IPS-20b (cell line): Measurements from ENCODE around the gene XPOT.

ENCODE experiments used
- H3K27ac ChIP-seq: one replicate; pipeline ENCODE4 v1.5.1; 2013; ENCODE audit warnings: low read length
- H3K27me3 ChIP-seq: 2 replicates; pipeline ENCODE4 v1.6.1; 2013; ENCODE audit warnings: mild to moderate bottlenecking, low read length, inconsistent platforms; ENCODE audit not compliant: insufficient read depth
- H3K36me3 ChIP-seq: 2 replicates; pipeline ENCODE4 v1.6.1; 2013; ENCODE audit warnings: low read depth, mild to moderate bottlenecking, inconsistent platforms, low read length, moderate library complexity; ENCODE audit not compliant: insufficient read depth
- H3K4me1 ChIP-seq: 2 replicates; pipeline ENCODE4 v1.6.1; 2013; ENCODE audit warnings: mild to moderate bottlenecking, control low read depth, inconsistent platforms, low read length, moderate library complexity; ENCODE audit not compliant: insufficient read depth
- H3K4me3 ChIP-seq: 2 replicates; pipeline ENCODE4 v1.5.1; 2013; ENCODE audit warnings: mild to moderate bottlenecking, low read length, inconsistent platforms
- H3K9ac ChIP-seq: 2 replicates; pipeline ENCODE4 v1.6.1; 2013; ENCODE audit warnings: low read depth, mild to moderate bottlenecking, inconsistent platforms, low read length, moderate library complexity
- H3K9me3 ChIP-seq: 2 replicates; pipeline ENCODE4 v1.6.1; 2013; ENCODE audit warnings: mild to moderate bottlenecking, low read depth, low read length, inconsistent platforms; ENCODE audit not compliant: insufficient read depth

The XPOT gene

DNA sequence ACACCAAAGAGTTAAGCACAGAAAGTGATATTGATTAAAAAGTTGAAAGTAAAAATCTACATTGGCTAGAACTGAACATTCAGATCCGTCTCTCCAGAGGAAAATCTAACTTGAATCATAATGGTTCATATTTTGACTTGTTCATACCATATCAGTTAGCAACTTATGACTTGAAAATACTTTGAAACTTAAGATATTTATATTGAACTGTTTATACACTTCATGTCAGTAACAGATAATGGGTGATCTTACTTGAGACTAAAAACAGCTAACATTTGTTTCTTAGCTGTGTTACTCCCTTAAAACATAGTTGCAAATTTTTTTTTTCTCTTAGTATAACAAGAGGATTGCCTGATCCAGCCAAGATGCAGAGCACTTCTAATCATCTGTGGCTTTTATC, 51.3 kb downstream of the XPOT start:
- no peak overlapping the region for H3K9ac ChIP-seq
- peaks cover 41% of the 10 kb centered on the region for H3K36me3 ChIP-seq
- H3K27ac ChIP-seq = no peak overlapping the region
- no peaks in the 10 kb centered on the region for H3K9me3 ChIP-seq
- H3K4me3 ChIP-seq = no peak overlapping the region
- peaks cover 11% of the 10 kb centered on the region for H3K4me1 ChIP-seq
- H3K27me3 ChIP-seq = no peaks in the 10 kb centered on the region

DNA sequence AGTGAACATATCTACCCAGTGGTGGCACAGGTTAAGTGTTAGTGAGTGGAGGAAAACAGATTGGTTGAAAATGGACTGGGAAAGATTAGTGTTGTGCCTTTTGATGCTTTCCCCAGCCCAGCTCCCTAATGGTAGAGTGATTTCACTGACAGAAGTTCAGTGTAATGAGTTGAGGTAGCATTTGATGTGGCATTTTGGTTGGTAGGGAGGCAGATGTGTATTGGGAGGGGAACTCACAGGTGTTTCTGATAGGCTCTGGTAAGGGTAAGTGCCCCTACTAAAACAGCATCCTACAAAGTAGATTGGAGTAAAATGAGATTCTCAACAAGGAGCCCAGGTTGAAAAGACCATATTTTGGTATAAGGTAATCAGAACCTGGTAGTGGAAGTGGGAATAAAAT, 51.9 kb downstream of the XPOT start:
- H3K4me3 ChIP-seq = no peak overlapping the region
- H3K36me3 ChIP-seq = peaks cover 44% of the 10 kb centered on the region
- H3K4me1 ChIP-seq = peaks cover 8% of the 10 kb centered on the region
- H3K27me3 ChIP-seq = no peaks in the 10 kb centered on the region
- H3K27ac ChIP-seq = no peak overlapping the region
- H3K9ac ChIP-seq = no peak overlapping the region
- no peaks in the 10 kb centered on the region for H3K9me3 ChIP-seq

DNA sequence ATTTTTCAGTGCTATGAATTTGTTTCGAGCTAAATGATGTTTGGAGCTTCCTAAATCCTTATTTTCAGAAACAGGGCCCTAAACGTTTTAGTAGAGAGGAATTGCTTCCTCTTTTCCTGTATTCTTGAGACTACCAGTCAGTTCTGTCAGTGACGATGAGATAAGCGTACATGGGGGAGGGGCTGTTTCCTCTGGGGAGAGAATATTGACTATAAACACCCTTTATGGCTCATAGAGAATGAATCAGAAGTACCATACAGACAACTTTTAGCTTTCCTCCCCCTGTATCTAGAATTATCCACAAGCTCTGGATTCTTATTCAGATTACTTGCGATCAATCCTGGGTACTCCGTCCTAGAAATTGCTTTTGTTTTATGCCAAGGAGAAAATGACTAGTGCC, 52.8 kb downstream of the XPOT start:
- Histone ChIP-seq H3K36me3 (peaks cover 53% of the 10 kb centered on the region), H3K9ac (no peak overlapping the region), H3K27me3 (no peaks in the 10 kb centered on the region), H3K9me3 (no peaks in the 10 kb centered on the region), H3K27ac (no peak overlapping the region), H3K4me1 (peaks cover 8% of the 10 kb centered on the region), H3K4me3 (no peak overlapping the region)

DNA sequence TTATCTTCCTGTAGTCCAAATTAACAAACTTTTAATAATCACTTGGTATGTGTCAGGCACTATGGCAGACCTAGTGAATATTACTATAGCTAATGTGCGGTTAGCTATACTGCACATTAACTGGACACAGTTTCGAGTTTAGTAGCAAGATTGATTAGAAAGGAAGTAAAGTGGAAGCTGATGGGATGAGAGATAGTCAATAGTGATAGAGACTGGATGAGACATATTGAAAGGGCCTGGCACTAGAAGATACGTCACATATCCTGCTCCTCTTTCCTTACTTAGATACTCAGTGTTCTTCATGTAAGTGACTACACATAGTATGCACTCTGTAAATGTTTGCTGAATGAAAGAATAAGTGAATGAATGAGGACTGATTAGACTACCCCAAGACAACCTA, 53.3 kb downstream of the XPOT start:
- no peak overlapping the region for H3K9ac ChIP-seq
- peaks cover 57% of the 10 kb centered on the region for H3K36me3 ChIP-seq
- H3K4me3 ChIP-seq = no peak overlapping the region
- no peaks in the 10 kb centered on the region for H3K27me3 ChIP-seq
- peaks cover 8% of the 10 kb centered on the region for H3K4me1 ChIP-seq
- H3K9me3 ChIP-seq = no peaks in the 10 kb centered on the region
- no peak overlapping the region for H3K27ac ChIP-seq

GRCh38 chr12:64457923-64458322, 53.7 kb downstream of the XPOT start:
- H3K36me3 ChIP-seq = peaks cover 61% of the 10 kb centered on the region
- H3K4me3 ChIP-seq = no peak overlapping the region
- H3K9ac ChIP-seq = no peak overlapping the region
- H3K27ac ChIP-seq = no peak overlapping the region
- no peaks in the 10 kb centered on the region for H3K27me3 ChIP-seq
- peaks cover 8% of the 10 kb centered on the region for H3K4me1 ChIP-seq
- no peaks in the 10 kb centered on the region for H3K9me3 ChIP-seq

- H3K27me3 ChIP-seq = no peaks in the 10 kb centered on the region
- no peaks in the 10 kb centered on the region for H3K9me3 ChIP-seq
- peaks cover 73% of the 10 kb centered on the region for H3K36me3 ChIP-seq
- H3K9ac ChIP-seq = 0 out of 2 replicates have a peak overlapping the region, but pooled peaks have one; percentile 27
- no peak overlapping the region for H3K4me3 ChIP-seq
- no peak overlapping the region for H3K27ac ChIP-seq
- H3K4me1 ChIP-seq = peaks cover 8% of the 10 kb centered on the region
These were observed 55.3 kb downstream of the XPOT start for GRCh38 chr12:64459394-64459891.

DNA sequence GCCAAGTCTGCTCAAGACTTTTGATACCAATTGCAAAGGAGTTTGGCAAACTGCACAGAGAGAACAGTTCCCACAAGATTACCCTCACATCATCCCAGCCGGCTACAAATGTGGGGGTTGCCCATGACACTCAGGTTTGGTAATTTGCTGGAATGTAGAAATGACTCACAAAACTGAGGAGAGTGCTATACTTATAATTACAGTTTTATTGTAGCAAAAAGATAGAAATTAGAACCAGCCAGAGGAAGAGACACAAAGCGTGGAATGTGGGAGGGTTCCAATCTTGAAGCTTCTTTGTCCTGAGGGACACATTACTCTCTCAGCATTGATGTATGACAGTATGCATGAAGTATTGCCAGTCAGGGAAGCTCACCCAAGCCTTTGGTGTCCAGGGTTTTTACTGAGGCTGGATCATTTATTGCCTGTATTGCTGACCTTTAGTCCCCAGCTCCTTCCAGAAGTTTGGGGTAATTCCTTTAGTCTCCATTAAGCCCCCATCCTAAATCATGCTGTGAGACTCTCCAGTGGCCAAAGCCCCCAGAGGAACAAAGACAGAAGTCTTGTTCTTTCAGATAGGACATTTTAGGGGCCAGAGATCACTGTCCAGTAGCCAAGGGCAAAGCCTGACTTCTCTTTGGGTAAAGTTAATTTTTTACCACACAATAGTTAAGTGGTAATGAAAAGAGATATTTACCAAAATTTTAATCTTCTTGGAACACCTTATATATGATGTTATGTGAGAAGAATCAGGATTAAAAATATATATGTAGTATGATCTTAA, 57.6 kb downstream of the XPOT start:
- peaks cover 88% of the 10 kb centered on the region for H3K36me3 ChIP-seq
- peaks cover 8% of the 10 kb centered on the region for H3K4me1 ChIP-seq
- H3K4me3 ChIP-seq = no peak overlapping the region
- H3K27ac ChIP-seq = no peak overlapping the region
- no peaks in the 10 kb centered on the region for H3K27me3 ChIP-seq
- H3K9ac ChIP-seq = no peak overlapping the region
- H3K9me3 ChIP-seq = no peaks in the 10 kb centered on the region

- Histone ChIP-seq H3K9me3 (no peaks in the 10 kb centered on the region), H3K4me1 (no peaks in the 10 kb centered on the region), H3K36me3 (peaks cover 90% of the 10 kb centered on the region), H3K27me3 (no peaks in the 10 kb centered on the region), H3K27ac (no peak overlapping the region), H3K9ac (no peak overlapping the region), H3K4me3 (no peak overlapping the region)
These were observed 62.0 kb downstream of the XPOT start for GRCh38 chr12:64466178-64466577.

DNA sequence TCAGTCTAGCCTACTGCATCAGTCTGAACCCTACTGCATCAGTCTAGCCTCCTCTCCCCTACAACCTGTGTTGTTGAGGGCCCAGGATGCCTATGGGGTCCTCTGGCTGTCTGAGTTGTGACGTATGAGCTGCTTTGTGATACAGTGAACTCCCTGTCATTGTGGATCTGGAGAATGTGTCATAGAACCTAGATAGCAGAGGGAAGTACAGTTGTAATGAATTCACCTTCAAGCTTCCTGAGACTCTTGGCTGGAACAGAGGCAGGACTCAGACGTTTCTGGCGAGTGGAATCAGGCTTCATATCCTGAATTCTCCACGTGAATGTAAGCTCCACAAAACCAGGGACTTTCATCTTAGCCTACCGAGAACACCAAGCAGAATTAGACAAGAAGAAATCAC, 64.8 kb downstream of the XPOT start:
- Histone ChIP-seq H3K4me1 (no peaks in the 10 kb centered on the region), H3K9ac (no peak overlapping the region), H3K4me3 (no peak overlapping the region), H3K27ac (no peak overlapping the region), H3K27me3 (no peaks in the 10 kb centered on the region), H3K36me3 (peaks cover 87% of the 10 kb centered on the region), H3K9me3 (no peaks in the 10 kb centered on the region)

GRCh38 chr12:64469455-64470142, 65.4 kb downstream of the XPOT start:
- H3K9me3 ChIP-seq = no peaks in the 10 kb centered on the region
- no peaks in the 10 kb centered on the region for H3K27me3 ChIP-seq
- H3K9ac ChIP-seq = no peak overlapping the region
- H3K4me3 ChIP-seq = no peak overlapping the region
- peaks cover 87% of the 10 kb centered on the region for H3K36me3 ChIP-seq
- H3K27ac ChIP-seq = no peak overlapping the region
- H3K4me1 ChIP-seq = no peaks in the 10 kb centered on the region

GRCh38 chr12:64470495-64470894, 66.3 kb downstream of the XPOT start:
- Histone ChIP-seq H3K36me3 (peaks cover 87% of the 10 kb centered on the region), H3K27ac (no peak overlapping the region), H3K4me3 (no peak overlapping the region), H3K9me3 (no peaks in the 10 kb centered on the region), H3K9ac (no peak overlapping the region), H3K27me3 (no peaks in the 10 kb centered on the region), H3K4me1 (no peaks in the 10 kb centered on the region)

- H3K4me1 ChIP-seq = no peaks in the 10 kb centered on the region
These were observed 69.0 kb downstream of the XPOT start for GRCh38 chr12:64473176-64473575.

More at GRCh38 chr12:64473176-64473575, 69.0 kb downstream of the XPOT start:
- Histone ChIP-seq H3K27me3 (no peaks in the 10 kb centered on the region), H3K27ac (no peak overlapping the region), H3K9me3 (peaks cover 11% of the 10 kb centered on the region; the same call in 1 of the 2 replicates), H3K9ac (no peak overlapping the region), H3K36me3 (peaks cover 78% of the 10 kb centered on the region), H3K4me3 (no peak overlapping the region)
